ENCODE data around the gene SGPP2.

SGPP2 gene

GRCh38 chr2:222430681-222431080 is 6.3 kb downstream of the SGPP2 start:
- H3K79me2 ChIP-seq (ENCODE audit: control insufficient read depth, low read length), result no peaks in the 10 kb centered on the region
- H4K20me1 ChIP-seq (ENCODE audit: control insufficient read depth, insufficient read depth, low read depth, low read length), result no peaks in the 10 kb centered on the region
- H3K9me3 ChIP-seq (ENCODE audit: control insufficient read depth, insufficient read depth, low read length), result no peaks in the 10 kb centered on the region
- H3K27ac ChIP-seq (ENCODE audit: low read depth, low read length), result no peak overlapping the region
- peaks cover 9% of the 10 kb centered on the region for H3K27me3 ChIP-seq (ENCODE audit: control insufficient read depth, low read length)
- no peaks in the 10 kb centered on the region for H3K36me3 ChIP-seq (ENCODE audit: control insufficient read depth, low read length)
- H3K4me1 ChIP-seq (ENCODE audit: control insufficient read depth, low read length), result peaks cover 24% of the 10 kb centered on the region
- no peaks in the 10 kb centered on the region for H3F3A ChIP-seq (ENCODE audit: control insufficient read depth, insufficient read depth)
- H3K4me2 ChIP-seq (ENCODE audit: low read length), result no peak overlapping the region
- no peak overlapping the region for H3K4me3 ChIP-seq (ENCODE audit: low read length)
- TF ChIP-seq CTCF (IDR thresholded peaks at IDR 0.05; ENCODE audit: low read depth, low read length, poor library complexity, severe bottlenecking) (no peak), EZH2phosphoT487 (IDR thresholded peaks at IDR 0.05; ENCODE audit: borderline replicate concordance, low read length) (no peak)
- no peaks in the 10 kb centered on the region for H3K9me2 ChIP-seq (replicated peaks; ENCODE audit: control insufficient read depth, low read length)

GRCh38 chr2:222431869-222432268 is 7.5 kb downstream of the SGPP2 start:
- Histone ChIP-seq H3K27me3 (ENCODE audit: control insufficient read depth, low read length) (no peaks in the 10 kb centered on the region), H3K9me2 (replicated peaks; ENCODE audit: control insufficient read depth, low read length) (no peaks in the 10 kb centered on the region), H3K79me2 (ENCODE audit: control insufficient read depth, low read length) (no peaks in the 10 kb centered on the region), H3F3A (ENCODE audit: control insufficient read depth, insufficient read depth) (no peaks in the 10 kb centered on the region), H3K4me3 (ENCODE audit: low read length) (no peak overlapping the region), H3K4me2 (ENCODE audit: low read length) (no peak overlapping the region), H3K36me3 (ENCODE audit: control insufficient read depth, low read length) (no peaks in the 10 kb centered on the region), H3K27ac (ENCODE audit: low read depth, low read length) (no peak overlapping the region), H3K9me3 (ENCODE audit: control insufficient read depth, insufficient read depth, low read length) (no peaks in the 10 kb centered on the region), H3K4me1 (ENCODE audit: control insufficient read depth, low read length) (peaks cover 24% of the 10 kb centered on the region), H4K20me1 (ENCODE audit: control insufficient read depth, insufficient read depth, low read depth, low read length) (no peaks in the 10 kb centered on the region)
- TF ChIP-seq CTCF (IDR thresholded peaks at IDR 0.05; ENCODE audit: low read depth, low read length, poor library complexity, severe bottlenecking) (no peak), EZH2phosphoT487 (IDR thresholded peaks at IDR 0.05; ENCODE audit: borderline replicate concordance, low read length) (no peak)

- H3K4me3 ChIP-seq (ENCODE audit: low read length), result peak overlapping the region; percentile 22; the same call in 1 of the 2 replicates
- H4K20me1 ChIP-seq (ENCODE audit: control insufficient read depth, insufficient read depth, low read depth, low read length), result no peaks in the 10 kb centered on the region
- H3K79me2 ChIP-seq (ENCODE audit: control insufficient read depth, low read length), result no peaks in the 10 kb centered on the region
- H3K27ac ChIP-seq (ENCODE audit: low read depth, low read length), result no peak overlapping the region
- H3K4me1 ChIP-seq (ENCODE audit: control insufficient read depth, low read length), result peaks cover 17% of the 10 kb centered on the region
- no peaks in the 10 kb centered on the region for H3K27me3 ChIP-seq (ENCODE audit: control insufficient read depth, low read length)
- no peaks in the 10 kb centered on the region for H3K36me3 ChIP-seq (ENCODE audit: control insufficient read depth, low read length)
- no peaks in the 10 kb centered on the region for H3K9me2 ChIP-seq (replicated peaks; ENCODE audit: control insufficient read depth, low read length)
- H3F3A ChIP-seq (ENCODE audit: control insufficient read depth, insufficient read depth), result no peaks in the 10 kb centered on the region
- peak overlapping the region; percentile 48 for H3K4me2 ChIP-seq (ENCODE audit: low read length)
- TF ChIP-seq CTCF (IDR thresholded peaks at IDR 0.05; ENCODE audit: low read depth, low read length, poor library complexity, severe bottlenecking) (no peak), EZH2phosphoT487 (IDR thresholded peaks at IDR 0.05; ENCODE audit: borderline replicate concordance, low read length) (no peak)
- H3K9me3 ChIP-seq (ENCODE audit: control insufficient read depth, insufficient read depth, low read length), result no peaks in the 10 kb centered on the region
These were observed 9.2 kb downstream of the SGPP2 start for GRCh38 chr2:222433332-222434173.

Data from DOHH2 (cell line).